Ecto neural progenitor cell (in vitro differentiated cells): ENCODE results near the gene C3orf52.

Experiments used
- DNase-seq: peaks from one replicate; pipeline ENCODE4 v3.0.0-alpha.2; 2018; ENCODE audit warnings: low spot score

Gene C3orf52

GRCh38 chr3:112086875-112087524 is 811 bp downstream of the C3orf52 start:
- no peak for DNase-seq

GRCh38 chr3:112087746-112088145 is 1.6 kb downstream of the C3orf52 start:
- no peak for DNase-seq

GRCh38 chr3:112088944-112089343 is 2.8 kb downstream of the C3orf52 start:
- no peak for DNase-seq

GRCh38 chr3:112089956-112090886 is 4.0 kb downstream of the C3orf52 start:
- DNase-seq: no peak

- DNase-seq: no peak
These were observed 4.8 kb downstream of the C3orf52 start for GRCh38 chr3:112090887-112091586.

GRCh38 chr3:112092496-112093179 is 6.4 kb downstream of the C3orf52 start:
- DNase-seq: no peak

- DNase-seq: no peak
These were observed 7.0 kb downstream of the C3orf52 start for GRCh38 chr3:112093180-112093522.

GRCh38 chr3:112095731-112096130 is 9.5 kb downstream of the C3orf52 start:
- DNase-seq: no peak

- DNase-seq: no peak
These were observed 10.0 kb downstream of the C3orf52 start for GRCh38 chr3:112096176-112096575.

GRCh38 chr3:112097378-112097777 is 11.2 kb downstream of the C3orf52 start:
- no peak for DNase-seq

- no peak for DNase-seq
These were observed 15.7 kb downstream of the C3orf52 start for GRCh38 chr3:112101916-112102315.

GRCh38 chr3:112104774-112105173 is 18.6 kb downstream of the C3orf52 start:
- no peak for DNase-seq

GRCh38 chr3:112109322-112109721 is 23.1 kb downstream of the C3orf52 start:
- no peak for DNase-seq

GRCh38 chr3:112111785-112112402 is 25.7 kb downstream of the C3orf52 start:
- peak; percentile 61 for DNase-seq

- no peak for DNase-seq
These were observed 28.5 kb downstream of the C3orf52 start for GRCh38 chr3:112114576-112115160.

- DNase-seq: no peak
These were observed 29.1 kb downstream of the C3orf52 start for GRCh38 chr3:112115161-112115739.

- DNase-seq: no peak
These were observed 29.7 kb downstream of the C3orf52 start for GRCh38 chr3:112115806-112116383.

- DNase-seq: no peak
These were observed 30.6 kb downstream of the C3orf52 start for GRCh38 chr3:112116748-112117186.

- DNase-seq: no peak
These were observed 31.2 kb downstream of the C3orf52 start for GRCh38 chr3:112117415-112117814.

GRCh38 chr3:112117841-112118571 is 31.8 kb downstream of the C3orf52 start:
- no peak for DNase-seq
